GM21367 (cell line): ENCODE measurements around the gene PTPRU.

Experiments
- ATAC-seq: cut with Tn5 transposase; IDR thresholded peaks from one replicate; pipeline ENCODE4 v1.9.1; 2021; ENCODE audit not compliant: unreplicated experiment

The PTPRU gene

DNA sequence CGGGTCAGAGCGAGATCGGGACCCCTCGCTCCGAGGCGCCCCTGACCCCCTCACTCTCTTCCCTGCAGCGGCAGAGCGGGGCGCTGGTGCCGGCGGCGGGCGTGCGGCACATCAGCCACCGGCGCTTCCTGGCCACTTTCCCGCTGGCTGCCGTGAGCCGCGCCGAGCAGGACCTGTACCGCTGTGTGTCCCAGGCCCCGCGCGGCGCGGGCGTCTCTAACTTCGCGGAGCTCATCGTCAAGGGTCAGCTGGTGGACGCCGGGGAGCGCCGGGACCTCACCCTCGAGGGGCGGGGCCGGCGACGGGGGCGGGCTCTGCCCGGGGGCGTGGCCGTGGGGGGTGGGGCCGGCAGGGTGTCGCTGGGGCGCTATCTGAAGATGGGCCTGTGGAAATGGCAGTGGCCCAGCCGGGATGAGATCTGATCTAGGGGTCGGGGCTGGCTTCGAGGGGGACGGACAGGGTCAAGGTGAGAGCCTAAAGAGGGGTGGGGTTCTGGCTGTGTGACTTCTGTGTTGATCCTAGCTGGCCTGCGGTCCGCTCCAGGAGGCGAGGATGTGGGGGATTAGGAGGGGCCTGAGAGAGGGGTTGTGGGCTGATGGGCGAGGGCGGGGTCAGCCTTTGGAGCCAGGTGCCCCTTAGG is 23.6 kb downstream of the PTPRU start:
- no peak for ATAC-seq

DNA sequence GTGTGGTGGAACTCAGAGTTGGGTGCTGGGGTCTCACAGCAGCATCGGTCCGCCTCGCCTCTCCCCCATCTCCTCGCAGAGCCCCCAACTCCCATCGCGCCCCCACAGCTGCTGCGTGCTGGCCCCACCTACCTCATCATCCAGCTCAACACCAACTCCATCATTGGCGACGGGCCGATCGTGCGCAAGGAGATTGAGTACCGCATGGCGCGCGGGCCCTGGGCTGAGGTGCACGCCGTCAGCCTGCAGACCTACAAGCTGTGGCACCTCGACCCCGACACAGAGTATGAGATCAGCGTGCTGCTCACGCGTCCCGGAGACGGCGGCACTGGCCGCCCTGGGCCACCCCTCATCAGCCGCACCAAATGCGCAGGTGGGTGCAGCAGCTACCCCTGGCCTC is 24.2 kb downstream of the PTPRU start:
- ATAC-seq: no peak

DNA sequence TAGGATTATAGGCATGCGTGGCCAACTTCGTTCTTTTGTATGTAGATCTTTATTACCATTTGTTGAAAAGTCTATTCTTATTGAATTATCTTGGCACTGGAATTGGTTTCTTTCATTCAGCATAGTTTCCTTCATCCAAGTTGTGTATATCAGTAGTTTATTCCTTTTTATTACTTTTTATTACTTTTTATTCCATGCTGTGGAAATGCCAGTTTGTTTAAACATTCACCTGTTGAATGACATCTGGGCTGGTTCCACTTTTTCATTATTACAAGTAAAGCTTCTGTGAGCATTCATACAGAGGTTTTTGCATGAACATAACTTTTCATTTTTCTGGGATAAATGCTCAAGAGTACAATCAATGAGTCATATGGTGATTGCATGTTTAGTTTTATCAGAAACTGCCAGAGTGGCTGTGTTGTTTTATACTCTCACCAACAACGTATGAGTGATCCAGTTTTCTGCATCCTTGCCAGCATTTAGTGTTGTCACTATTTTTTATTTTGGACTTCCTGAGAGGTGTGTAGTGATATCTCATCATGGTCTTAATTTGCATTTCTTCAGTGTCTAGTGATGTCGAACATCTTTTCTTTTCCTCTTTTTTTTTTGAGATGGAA is 28.6 kb downstream of the PTPRU start:
- ATAC-seq: no peak

DNA sequence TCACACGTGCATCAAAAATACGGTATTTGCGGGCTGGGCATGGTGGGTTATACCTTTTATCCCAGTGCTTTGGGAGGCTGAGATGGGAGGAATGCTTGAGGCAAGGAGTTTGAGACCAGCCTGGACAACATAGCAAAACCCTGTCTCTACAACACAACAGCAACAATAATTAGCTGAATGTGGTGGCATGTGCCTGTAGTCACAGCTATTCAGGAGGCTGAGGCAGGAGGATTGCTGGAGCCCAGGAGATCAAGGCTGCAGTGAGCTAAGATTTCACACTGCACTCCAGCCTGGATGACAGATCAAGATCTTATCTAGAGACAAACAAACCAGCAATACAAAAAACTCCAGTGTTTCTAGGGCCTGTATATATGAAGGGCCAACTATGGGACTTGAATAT is 30.6 kb downstream of the PTPRU start:
- ATAC-seq: no peak

DNA sequence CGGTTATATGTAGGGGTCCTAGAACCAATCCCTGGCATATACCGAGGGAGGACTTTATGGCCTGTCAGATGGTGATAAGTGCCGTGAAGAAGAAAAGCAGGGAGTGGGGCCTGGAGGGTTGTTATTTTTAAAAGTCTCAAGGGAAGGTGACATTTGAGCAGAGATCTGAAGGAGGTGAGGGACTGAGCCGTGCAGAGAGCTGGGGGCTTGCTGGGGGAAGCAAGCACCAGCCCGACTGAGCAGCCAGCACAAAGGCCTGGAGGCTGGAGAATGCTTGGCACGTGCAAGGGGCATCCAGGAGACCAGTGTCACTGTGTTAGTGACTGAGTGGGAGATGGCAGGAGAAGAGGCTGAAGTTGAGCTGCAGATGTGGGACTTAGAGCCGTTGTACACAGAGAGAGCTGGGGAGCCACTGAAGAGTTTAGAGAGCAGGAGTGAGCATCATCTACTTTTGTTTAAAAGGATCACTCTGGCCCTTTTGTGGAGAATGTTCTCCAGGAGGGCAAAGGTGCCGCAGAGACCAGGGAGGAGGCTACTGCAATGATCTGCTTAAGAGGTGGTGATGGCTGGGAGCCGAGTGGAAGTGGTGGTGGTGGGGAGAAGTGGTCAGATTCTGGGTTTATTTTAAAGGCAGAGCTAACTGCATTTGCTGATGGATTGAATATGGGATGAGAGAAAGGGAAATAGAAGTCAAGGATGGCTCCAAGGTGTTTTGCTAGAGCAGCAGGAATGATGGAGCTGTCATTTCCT is 31.2 kb downstream of the PTPRU start:
- ATAC-seq: no peak

DNA sequence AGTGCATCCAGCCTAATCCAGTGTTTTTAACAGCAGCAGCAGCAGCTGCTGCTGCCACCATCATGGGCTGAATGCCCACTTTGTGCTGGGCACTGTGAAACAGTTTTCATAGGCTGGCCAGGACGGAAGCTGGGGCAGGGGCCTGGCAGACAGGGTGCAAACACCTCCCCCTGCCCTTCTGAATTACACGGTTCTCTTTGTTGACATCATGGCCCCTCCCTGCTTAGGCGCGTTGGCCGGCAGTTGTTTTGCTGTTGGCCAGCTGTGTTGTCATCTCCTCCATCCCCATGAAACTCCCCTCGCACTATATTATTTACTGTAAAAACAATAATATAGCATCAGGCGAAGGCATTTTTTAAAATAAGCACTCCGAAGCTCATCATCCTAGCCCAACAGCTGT is 33.1 kb downstream of the PTPRU start:
- ATAC-seq: no peak

DNA sequence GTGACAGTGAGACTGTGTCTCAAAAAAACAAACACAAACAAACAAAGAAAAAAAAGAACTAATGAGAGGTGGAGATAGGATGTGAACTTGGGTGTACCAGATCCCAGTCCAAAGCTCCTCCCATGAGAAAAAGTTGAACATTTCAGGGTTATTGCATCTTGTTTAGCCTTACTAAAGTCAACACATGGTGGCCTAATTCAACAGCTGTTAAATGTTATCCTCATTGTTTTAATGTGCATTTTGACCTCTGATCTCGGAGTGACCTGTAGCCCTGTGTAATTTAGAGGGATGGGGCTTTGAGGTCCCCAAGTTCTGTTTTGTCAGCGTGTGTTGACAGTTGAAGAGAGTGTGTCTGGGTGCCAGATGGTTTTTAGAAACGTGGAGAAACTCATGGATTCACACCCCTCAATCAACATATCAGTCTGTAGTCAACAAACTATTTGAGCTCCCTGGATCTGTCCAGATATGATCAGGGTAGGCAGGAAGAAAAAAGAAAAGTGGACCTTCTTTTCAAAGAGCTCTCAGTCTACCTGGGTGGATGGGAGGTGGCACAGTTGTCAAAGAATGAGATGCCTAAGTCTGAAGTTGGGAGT is 34.7 kb downstream of the PTPRU start:
- ATAC-seq: no peak

DNA sequence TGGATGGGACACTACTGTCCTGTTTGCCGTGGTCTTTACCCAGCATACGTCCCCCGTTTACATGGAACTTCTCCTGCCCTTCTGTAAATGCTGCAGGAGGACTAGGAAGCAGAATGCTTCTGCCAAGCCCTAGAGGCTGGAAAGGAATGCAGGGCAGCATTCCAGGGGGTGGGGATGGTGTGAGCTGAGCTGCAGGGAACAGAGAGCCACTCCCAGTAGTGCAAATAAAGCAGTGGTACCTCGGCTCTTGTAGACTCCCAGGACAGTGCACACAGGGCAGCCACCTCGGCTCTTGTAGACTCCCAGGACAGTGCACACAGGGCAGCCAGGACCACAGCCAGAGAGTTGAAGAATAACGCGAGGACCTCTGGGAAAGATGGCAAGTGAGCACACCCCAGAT is 35.4 kb downstream of the PTPRU start:
- no peak for ATAC-seq

DNA sequence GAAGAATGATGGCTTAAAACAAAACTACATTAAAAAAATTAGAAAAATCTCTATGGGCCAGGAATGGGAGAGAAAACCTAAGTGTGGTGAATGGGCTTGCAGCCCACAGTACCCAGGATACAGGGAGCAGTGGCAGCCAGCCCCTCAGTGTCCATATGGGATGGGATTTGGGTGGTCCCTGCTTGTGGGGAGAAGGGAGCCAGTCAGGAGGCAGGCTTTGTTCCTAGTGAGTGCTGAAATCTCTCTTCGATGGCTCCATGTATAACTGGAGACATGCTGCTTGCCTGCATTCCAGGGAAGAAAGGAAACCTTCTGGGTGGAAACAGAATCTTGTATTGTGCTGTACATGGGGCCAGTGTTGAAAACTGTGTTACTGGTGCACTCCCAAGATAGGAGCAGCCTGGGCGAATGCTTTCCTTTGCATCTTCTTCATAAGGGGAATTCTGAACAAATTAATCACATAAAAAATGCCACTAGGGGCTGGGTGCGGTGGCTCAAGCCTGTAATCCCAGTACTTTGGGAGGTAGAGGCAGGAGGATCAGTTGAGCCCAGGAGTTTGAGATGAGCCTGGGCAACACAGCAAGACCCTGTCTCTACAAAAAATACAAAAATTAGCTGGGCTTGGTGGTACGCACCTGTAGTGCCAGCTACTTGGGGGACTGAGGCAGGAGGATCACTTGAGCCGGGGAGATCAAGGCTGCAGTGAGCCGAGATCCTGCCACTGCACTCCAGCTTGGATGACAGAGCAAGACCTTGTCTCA is 36.0 kb downstream of the PTPRU start:
- ATAC-seq: no peak

DNA sequence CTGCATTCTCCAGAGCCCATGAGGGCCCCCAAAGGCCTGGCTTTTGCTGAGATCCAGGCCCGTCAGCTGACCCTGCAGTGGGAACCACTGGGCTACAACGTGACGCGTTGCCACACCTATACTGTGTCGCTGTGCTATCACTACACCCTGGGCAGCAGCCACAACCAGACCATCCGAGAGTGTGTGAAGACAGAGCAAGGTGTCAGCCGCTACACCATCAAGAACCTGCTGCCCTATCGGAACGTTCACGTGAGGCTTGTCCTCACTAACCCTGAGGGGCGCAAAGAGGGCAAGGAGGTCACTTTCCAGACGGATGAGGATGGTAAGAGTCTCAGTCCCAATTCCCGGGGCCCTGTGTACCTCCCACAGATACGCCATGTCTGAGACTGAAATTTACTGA is 39.1 kb downstream of the PTPRU start:
- ATAC-seq: no peak

DNA sequence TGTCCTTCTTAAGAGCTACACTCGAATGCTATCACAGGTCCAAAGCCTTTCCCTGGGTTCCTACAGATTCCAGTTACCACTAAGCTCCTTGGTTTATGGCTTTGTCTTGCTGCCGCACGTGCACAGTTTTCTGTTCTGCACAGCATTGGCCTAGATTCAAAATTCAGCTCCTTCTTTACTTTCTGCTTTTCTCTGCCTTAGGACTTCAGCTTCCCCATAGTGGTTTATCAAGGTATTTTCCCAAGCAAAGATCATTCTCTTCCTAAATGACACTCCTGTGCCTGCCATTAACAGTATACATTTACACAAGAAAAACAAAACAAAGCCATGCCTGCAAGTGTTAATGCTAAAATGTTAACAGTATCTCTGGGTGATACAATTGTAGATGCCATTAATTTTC is 41.8 kb downstream of the PTPRU start:
- no peak for ATAC-seq

DNA sequence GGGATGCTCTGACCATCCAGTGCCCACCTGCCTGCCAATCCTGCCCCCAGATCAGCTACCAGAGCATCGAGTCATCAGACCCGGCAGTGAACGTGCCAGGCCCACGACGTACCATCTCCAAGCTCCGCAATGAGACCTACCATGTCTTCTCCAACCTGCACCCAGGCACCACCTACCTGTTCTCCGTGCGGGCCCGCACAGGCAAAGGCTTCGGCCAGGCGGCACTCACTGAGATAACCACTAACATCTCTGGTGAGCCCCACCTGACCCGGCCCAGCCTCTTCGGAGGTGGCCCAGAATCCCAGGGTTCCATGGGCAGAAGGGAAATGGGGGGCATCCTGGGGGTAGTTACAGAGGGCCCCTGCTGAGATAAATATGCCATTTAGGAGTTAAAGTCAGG is 43.1 kb downstream of the PTPRU start:
- no peak for ATAC-seq

DNA sequence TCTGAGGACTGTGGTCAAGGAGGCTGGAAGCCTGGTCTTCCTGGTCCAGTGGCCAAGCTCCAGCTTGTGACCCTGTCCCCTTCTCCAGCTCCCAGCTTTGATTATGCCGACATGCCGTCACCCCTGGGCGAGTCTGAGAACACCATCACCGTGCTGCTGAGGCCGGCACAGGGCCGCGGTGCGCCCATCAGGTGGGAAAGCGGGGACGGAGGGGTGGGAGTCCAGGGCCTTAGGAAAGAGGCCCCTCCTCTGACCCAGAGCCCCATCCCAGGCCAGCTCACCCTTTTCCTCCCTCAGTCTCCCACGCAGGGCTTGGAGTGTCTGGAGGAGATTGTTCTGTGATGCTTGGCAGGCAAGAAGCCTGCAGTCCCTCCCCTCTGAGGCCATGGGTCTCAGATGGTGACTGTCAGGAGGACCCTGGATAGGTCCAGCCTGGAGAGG is 43.6 kb downstream of the PTPRU start:
- no peak for ATAC-seq

DNA sequence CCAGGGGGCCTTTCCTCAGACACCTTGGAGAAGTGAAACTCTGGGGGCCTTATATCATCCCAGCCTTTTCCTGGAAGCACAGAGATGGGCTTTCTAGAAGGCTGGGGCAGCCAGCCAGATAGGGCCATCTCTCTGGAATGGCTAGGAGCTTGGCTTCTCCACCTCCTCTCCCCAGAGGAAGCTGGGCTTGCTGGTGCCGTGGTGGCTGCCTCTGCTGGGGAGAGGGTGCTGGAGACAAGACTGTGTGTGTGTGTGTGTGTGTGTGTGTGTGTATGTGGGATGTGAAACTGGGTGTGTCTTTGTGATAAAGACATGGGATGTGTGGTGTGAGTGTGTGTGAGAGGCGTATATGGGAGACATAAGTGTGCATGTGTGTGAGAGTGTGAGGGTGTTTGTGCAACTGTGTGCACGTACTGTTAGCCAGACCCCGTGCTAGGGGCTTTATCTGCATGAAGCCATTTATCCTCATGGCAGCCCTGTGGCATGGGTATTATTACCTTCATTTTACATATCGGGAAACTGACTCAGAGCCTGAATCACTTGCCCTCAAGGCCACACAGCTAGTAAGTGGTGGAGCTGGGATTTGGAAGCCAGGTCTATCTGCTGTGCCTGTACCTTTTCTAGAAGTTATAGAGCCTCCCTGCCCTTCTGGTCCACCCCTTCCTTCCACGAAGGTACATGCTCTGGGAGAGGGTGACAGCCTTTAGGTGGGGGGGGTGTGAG is 44.2 kb downstream of the PTPRU start:
- ATAC-seq: no peak

DNA sequence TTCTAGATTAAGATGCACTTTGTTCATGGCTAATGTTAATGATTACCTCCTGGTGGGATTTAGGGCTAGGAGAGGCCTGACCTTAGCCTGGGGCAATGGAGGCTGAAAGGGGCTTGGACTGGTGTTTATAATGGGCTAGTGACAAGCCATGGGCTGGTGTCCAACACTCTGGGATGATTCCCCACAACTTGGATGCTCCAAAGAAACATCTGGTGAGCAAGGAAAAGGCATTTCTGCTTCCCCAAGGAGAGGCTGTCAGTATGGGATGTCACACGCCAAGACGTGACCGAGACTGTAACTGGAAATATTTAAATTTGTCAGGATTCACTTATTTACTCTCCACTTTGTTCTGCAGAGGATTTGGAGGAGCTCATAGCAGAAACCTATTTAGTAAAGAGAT is 45.2 kb downstream of the PTPRU start:
- ATAC-seq: no peak

DNA sequence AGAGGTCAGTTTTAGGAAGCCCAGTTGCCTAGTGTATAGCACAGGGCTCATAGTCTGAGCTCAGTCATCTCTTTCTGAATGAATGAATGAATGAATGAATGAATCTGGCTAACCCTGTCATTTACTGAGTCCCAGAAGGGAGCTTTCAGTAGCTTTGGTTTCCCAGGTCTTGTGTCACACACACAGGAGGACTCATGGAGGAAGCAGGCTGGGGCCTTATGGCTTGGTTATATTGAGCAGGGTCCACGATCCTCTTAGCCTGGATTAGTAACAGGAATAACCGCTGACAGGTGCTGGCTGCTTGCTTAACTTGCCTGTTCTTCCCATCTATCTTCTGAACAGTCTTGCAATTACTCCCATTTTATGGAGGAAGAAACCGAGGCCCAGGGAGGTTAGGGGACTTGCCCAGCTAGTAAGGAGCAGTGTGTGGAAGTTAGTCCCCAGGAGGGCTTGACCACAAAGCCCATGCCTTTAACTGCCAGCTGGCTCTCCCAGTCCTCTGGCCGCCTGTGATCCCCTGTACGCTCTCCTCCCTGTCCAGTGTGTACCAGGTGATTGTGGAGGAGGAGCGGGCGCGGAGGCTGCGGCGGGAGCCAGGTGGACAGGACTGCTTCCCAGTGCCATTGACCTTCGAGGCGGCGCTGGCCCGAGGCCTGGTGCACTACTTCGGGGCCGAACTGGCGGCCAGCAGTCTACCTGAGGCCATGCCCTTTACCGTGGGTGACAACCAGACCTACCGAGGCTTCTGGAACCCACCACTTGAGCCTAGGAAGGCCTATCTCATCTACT is 46.0 kb downstream of the PTPRU start:
- no peak for ATAC-seq

DNA sequence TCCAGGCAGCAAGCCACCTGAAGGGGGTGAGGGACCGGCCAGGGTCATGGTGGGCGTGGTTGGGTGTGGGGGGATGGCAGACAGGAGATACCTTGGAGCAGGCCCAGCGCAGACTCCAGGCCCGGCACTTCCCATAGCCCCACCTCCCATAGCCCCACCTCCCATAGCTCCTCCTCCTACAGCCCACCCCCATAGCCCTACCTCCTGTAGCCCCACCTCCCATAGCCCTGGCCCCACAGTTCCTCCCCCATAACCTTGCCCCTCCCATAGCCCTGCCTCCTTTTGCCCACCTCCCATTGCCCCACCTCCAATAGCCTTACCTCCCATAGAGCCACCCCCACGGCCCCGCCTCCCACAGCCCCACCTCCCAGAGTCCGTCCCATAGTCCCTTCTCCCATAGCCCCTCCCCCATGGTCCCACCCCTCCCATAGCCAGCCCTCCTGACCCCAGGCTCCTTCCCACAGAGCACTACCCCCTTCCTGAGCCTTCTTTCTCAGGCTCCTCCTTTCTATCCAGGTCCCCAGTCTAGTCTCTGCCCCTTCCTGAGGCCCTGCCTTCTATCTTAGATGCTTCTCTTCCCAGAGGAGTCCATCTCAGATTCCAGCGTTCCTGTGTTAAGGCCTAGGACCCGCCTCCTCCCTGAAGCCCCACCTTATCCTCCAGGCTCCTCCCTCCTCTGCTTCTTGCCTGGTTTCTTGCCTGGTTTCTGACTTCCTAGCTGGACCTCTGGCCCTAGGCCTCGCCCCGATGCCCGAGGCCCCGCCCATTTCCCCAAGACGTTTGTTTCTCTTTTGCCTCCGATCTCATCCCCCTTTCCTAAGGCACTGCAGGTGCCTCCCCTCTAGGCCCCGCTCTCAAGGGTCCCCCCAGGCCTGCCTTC is 46.8 kb downstream of the PTPRU start:
- ATAC-seq: no peak

DNA sequence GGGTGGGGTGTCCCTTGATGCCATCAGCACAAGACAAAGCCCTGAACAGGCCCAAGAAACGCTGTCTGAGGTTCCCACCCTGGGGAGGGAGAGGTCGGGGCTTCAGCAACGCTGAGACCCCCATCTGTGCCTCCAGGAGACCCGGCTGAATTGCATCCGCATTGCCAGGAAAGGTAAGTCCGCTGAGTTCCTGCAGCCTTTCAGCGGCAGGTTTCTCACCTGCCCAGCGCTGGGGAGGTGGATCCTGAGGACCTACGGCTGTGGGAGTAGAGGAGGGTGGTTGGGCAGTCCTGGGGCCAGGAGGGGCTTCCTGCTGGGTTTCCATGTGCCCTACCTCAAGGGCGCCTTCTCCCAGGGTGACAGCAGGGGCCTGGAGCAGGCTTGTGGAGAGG is 47.5 kb downstream of the PTPRU start:
- no peak for ATAC-seq
